Endothelial cell of umbilical vein (primary cell): ENCODE results near the gene TIAM1. TPM values are rescaled to one million over a fixed set of nuclear protein-coding genes. Genes with fewer than 3 reads are reported as not detected.

Experiments used
- BruUV-seq: library from RNA; stranded (reverse); fragments of 400-500 nt; replicated peaks from 2 replicates; lab custom pipeline; 2021; lab: Mats Ljungman, UMichigan
- CTCF ChIA-PET: fragments of 300-600, 350-600 bp; sonication (Branson Sonifier 250); formaldehyde crosslinking; loops from one replicate; lab custom pipeline; 2021; ENCODE audit warnings: antibody characterized with exemption, inconsistent platforms; lab: Charles Lee
- POLR2A ChIA-PET: fragments of 300-600, 350-600 bp; sonication (Branson Sonifier 250); formaldehyde crosslinking; loops from one replicate; lab custom pipeline; 2021; ENCODE audit warnings: antibody characterized with exemption, inconsistent platforms; lab: Charles Lee
- DNase-seq: peaks from one replicate; pipeline ENCODE4 v3.0.0-alpha.2; 2011; ENCODE audit warnings: low read depth, low spot score
- FAIRE-seq: peaks from 2 replicates; lab custom pipeline; 2011; peaks lifted over from hg19 to GRCh38; lab: Jason Lieb, UNC
- H2AFZ ChIP-seq: 2 replicates; pipeline ENCODE4 v1.6.0; 2012; ENCODE audit warnings: low read depth, low read length, control low read depth, inconsistent platforms
- H3K27ac ChIP-seq: 2 replicates; pipeline ENCODE4 v1.5.1; 2011; ENCODE audit warnings: low read depth, mild to moderate bottlenecking, control low read depth, low read length, moderate library complexity; ENCODE audit not compliant: insufficient read depth
- H3K27me3 ChIP-seq, 2 experiments: 2 replicates each; pipeline versions ENCODE4 v1.6.0 to v1.6.1; 2011; ENCODE audit warnings: low read length in 2 of 2, mixed read lengths in 1 of 2; ENCODE audit not compliant: control insufficient read depth in 2 of 2, insufficient read depth in 2 of 2
- H3K36me3 ChIP-seq, 2 experiments: 2 replicates in 1 of 2; 3 replicates in 1 of 2; pipeline ENCODE4 v1.5.1; 2011; ENCODE audit warnings: low read length in 2 of 2, mild to moderate bottlenecking in 1 of 2, moderate library complexity in 1 of 2; ENCODE audit not compliant: control insufficient read depth in 2 of 2, insufficient read depth in 2 of 2; ENCODE audit errors: extremely low read depth in 1 of 2
- H3K4me1 ChIP-seq: 3 replicates; pipeline ENCODE4 v1.5.1; 2011; ENCODE audit warnings: mild to moderate bottlenecking, low read length; ENCODE audit not compliant: control insufficient read depth, insufficient read depth; ENCODE audit errors: extremely low read depth
- H3K4me2 ChIP-seq: 2 replicates; pipeline ENCODE4 v1.6.1; 2011; ENCODE audit warnings: low read length, control low read depth, mixed read lengths; ENCODE audit not compliant: insufficient read depth
- H3K4me3 ChIP-seq, 3 experiments: fragments of 200-600 bp in 1 of 3; sonication (generic), shearing (Covaris generic) in 1 of 3; replicated peaks in 1 of 3; 2 replicates each; pipeline ENCODE4 v1.5.1; 2011 to 2016; ENCODE audit warnings: control low read depth in 3 of 3, low read length in 3 of 3, mild to moderate bottlenecking in 2 of 3, inconsistent platforms in 1 of 3, low read depth in 1 of 3, moderate library complexity in 1 of 3; ENCODE audit not compliant: insufficient read depth in 1 of 3
- H3K79me2 ChIP-seq: 2 replicates; pipeline ENCODE4 v1.6.0; 2012; ENCODE audit warnings: low read length, inconsistent platforms; ENCODE audit not compliant: control insufficient read depth, insufficient read depth
- H3K9ac ChIP-seq: replicated peaks from 2 replicates; pipeline ENCODE3; 2011; ENCODE audit warnings: low read length, control low read depth; ENCODE audit not compliant: insufficient read depth; ENCODE audit errors: extremely low read depth
- H3K9me1 ChIP-seq: replicated peaks from 3 replicates; pipeline ENCODE4 v1.6.0; 2011; ENCODE audit warnings: mild to moderate bottlenecking, low read length; ENCODE audit not compliant: control insufficient read depth, insufficient read depth; ENCODE audit errors: extremely low read depth
- H3K9me3 ChIP-seq: replicated peaks from 2 replicates; pipeline ENCODE4 v1.5.1; 2012; ENCODE audit warnings: low read length, inconsistent platforms; ENCODE audit not compliant: control insufficient read depth, insufficient read depth
- H4K20me1 ChIP-seq: replicated peaks from 2 replicates; pipeline ENCODE3; 2011; ENCODE audit warnings: mild to moderate bottlenecking, low read length; ENCODE audit not compliant: control insufficient read depth, insufficient read depth; ENCODE audit errors: extremely low read depth
- EZH2 ChIP-seq: IDR thresholded peaks from 2 replicates; pipeline ENCODE4 v1.6.1; 2012; ENCODE audit warnings: borderline replicate concordance, low read depth, mild to moderate bottlenecking, moderate library complexity, low read length, inconsistent platforms; ENCODE audit not compliant: severe bottlenecking
- FOS ChIP-seq: IDR thresholded peaks from 2 replicates; pipeline ENCODE4 v1.6.1; 2011; ENCODE audit warnings: mild to moderate bottlenecking, low read length, moderate library complexity, borderline replicate concordance; ENCODE audit not compliant: insufficient read depth
- GATA2 ChIP-seq: IDR thresholded peaks from 2 replicates; pipeline ENCODE4 v1.7.0; 2011; ENCODE audit warnings: low read depth, mild to moderate bottlenecking, moderate library complexity, mixed read lengths, low read length; ENCODE audit not compliant: insufficient read length, insufficient read depth
- JUN ChIP-seq: IDR thresholded peaks from 2 replicates; pipeline ENCODE4 v1.6.1; 2011; ENCODE audit warnings: borderline replicate concordance, low read depth; ENCODE audit not compliant: insufficient read length, insufficient read depth
- MYC ChIP-seq: IDR thresholded peaks from one replicate; pipeline ENCODE4 v1.6.1; 2011; ENCODE audit warnings: mild to moderate bottlenecking, low read depth, low read length
- POLR2A ChIP-seq: IDR thresholded peaks from 2 replicates; pipeline ENCODE4 v1.6.1; 2012; ENCODE audit warnings: low read depth, mild to moderate bottlenecking, control low read depth, low read length
- POLR2AphosphoS5 ChIP-seq: IDR thresholded peaks from 2 replicates; pipeline ENCODE4 v1.6.1; 2012; ENCODE audit warnings: low read depth, mild to moderate bottlenecking, control low read depth, low read length, moderate library complexity; ENCODE audit not compliant: insufficient read depth
- dilution Hi-C: fragments of 300-500 bp; cut with MboI; formaldehyde crosslinking; loops from one replicate; pipeline ENCODE4 v1.15.0; 2019; ENCODE audit warnings: low sequenced_read_pairs; ENCODE audit not compliant: extremely low pct_ligation_motif_present
- intact Hi-C: fragments of 100-400 bp; cut with micrococcal nuclease; formaldehyde crosslinking; loops from one replicate; pipeline ENCODE4 v1.10.0; 2022
- polyA plus RNA-seq, 4 experiments: library from polyadenylated mRNA; depleted of rRNA in 3 of 4; stranded (reverse) in 3 of 4; unstranded in 1 of 4; fragments of >200 nt; gene quantifications; 2 replicates each; pipeline versions ENCODE4 v1.2.1 to v1.2.3, GENCODE V29; 2011 to 2012; ENCODE audit warnings: missing spikeins in 1 of 4
- total RNA-seq: library from RNA; stranded (reverse); gene quantifications from 2 replicates; pipeline ENCODE4 v1.2.3, GENCODE V29; 2021
- TF ChIP-seq, protein P1 (sequence below), 2 donors: IDR thresholded peaks; 1 replicate in 1 of 2; 2 replicates in 1 of 2; pipeline ENCODE4 v1.5.1; 2011; ENCODE audit warnings: low read length in 2 of 2, mild to moderate bottlenecking in 2 of 2, moderate library complexity in 2 of 2, control low read depth in 1 of 2, inconsistent platforms in 1 of 2, low read depth in 1 of 2; ENCODE audit not compliant: insufficient read depth in 1 of 2; ENCODE audit errors: extremely low read depth in 1 of 2
- TF ChIP-seq, protein P2 (sequence below): IDR thresholded peaks from 2 replicates; pipeline ENCODE4 v1.6.1; 2011; ENCODE audit not compliant: insufficient read depth, insufficient read length

Gene TIAM1
- total and polyA plus RNA-seq, 2 donors (not counting 3 experiments of a cell fraction or from before 2014, with no cell fraction given): 0.21 to 0.86 TPM

DNA sequence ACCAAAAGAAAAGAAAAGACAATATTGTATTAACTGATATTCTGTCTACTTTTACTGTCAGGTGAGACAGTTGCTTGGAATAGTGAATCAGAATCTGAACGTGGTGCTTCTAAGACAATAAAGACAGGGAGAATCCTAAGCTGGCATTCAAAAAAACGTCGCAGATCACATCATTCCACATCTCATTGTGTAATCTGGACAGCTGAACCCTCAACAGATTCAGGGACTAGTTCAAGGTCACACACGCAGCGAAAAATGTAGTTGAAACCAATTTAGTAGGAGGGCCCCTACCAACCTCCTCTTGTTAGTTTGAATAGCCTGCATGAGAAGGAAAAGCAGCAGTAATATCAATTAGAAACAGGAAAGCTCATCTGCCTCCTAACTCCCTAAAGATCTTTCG lies 259.4 kb downstream of the TIAM1 start:
- BruUV-seq: no TSS peak
- ChIA-PET CTCF (interaction anchor here (0.6 to 4.2 kb wide), 2 partner anchors 1040 to 1707 kb away, joined by 3 to 35 read pairs; no protein-coding TSS in a partner anchor), POLR2A (no interaction called here)
- Histone ChIP-seq H3K27me3 (no peaks in the 10 kb centered on the region), H3K4me3 (no peak overlapping the region), H3K27ac (no peak overlapping the region), H3K9me3 (no peaks in the 10 kb centered on the region), H3K9me1 (no peaks in the 10 kb centered on the region), H4K20me1 (no peaks in the 10 kb centered on the region), H3K79me2 (no peaks in the 10 kb centered on the region), H3K9ac (no peak overlapping the region), H3K4me2 (no peak overlapping the region), H3K4me1 (no peaks in the 10 kb centered on the region), H3K36me3 (no peaks in the 10 kb centered on the region), H2AFZ (no peak overlapping the region)
- TF ChIP-seq FOS: no peak
- TF ChIP-seq, protein P1, sequence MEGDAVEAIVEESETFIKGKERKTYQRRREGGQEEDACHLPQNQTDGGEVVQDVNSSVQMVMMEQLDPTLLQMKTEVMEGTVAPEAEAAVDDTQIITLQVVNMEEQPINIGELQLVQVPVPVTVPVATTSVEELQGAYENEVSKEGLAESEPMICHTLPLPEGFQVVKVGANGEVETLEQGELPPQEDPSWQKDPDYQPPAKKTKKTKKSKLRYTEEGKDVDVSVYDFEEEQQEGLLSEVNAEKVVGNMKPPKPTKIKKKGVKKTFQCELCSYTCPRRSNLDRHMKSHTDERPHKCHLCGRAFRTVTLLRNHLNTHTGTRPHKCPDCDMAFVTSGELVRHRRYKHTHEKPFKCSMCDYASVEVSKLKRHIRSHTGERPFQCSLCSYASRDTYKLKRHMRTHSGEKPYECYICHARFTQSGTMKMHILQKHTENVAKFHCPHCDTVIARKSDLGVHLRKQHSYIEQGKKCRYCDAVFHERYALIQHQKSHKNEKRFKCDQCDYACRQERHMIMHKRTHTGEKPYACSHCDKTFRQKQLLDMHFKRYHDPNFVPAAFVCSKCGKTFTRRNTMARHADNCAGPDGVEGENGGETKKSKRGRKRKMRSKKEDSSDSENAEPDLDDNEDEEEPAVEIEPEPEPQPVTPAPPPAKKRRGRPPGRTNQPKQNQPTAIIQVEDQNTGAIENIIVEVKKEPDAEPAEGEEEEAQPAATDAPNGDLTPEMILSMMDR (IDR thresholded peaks at IDR 0.05; ENCODE audit: extremely low read depth in 1 of 2, insufficient read depth in 1 of 2, low read depth in 1 of 2, low read length in 2 of 2): no peak
- no peak for TF ChIP-seq GATA2
- TF ChIP-seq POLR2AphosphoS5: no peak
- no peak for TF ChIP-seq JUN
- TF ChIP-seq MYC: no peak
- TF ChIP-seq POLR2A: no peak
- TF ChIP-seq, protein P2, sequence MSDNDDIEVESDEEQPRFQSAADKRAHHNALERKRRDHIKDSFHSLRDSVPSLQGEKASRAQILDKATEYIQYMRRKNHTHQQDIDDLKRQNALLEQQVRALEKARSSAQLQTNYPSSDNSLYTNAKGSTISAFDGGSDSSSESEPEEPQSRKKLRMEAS: no peak
- no peak for TF ChIP-seq EZH2
- intact Hi-C loops (loop anchor here (5.0 kb wide), 1 partner anchor 252 kb away; no protein-coding TSS in a partner anchor), dilution Hi-C loops (no loop called here)
- FAIRE-seq (no peak), DNase-seq (no peak)
